Panc1 (cell line): ENCODE measurements around the gene SERGEF.

ENCODE experiments used
- POLR2AphosphoS5 ChIP-seq: IDR thresholded peaks from 2 replicates; pipeline ENCODE4 v1.6.1; 2012; ENCODE audit warnings: mild to moderate bottlenecking, low read depth, low read length, moderate library complexity
- SIN3A ChIP-seq: IDR thresholded peaks from 2 replicates; pipeline ENCODE4 v1.6.1; 2012; ENCODE audit warnings: low read depth, mild to moderate bottlenecking, low read length, moderate library complexity, borderline replicate concordance; ENCODE audit not compliant: insufficient read depth
- TF ChIP-seq, protein P1 (sequence below): fragments of 450-650 bp; IDR thresholded peaks from 2 replicates; pipeline ENCODE4 v1.5.1; 2017; ENCODE audit warnings: mild to moderate bottlenecking

DNA sequence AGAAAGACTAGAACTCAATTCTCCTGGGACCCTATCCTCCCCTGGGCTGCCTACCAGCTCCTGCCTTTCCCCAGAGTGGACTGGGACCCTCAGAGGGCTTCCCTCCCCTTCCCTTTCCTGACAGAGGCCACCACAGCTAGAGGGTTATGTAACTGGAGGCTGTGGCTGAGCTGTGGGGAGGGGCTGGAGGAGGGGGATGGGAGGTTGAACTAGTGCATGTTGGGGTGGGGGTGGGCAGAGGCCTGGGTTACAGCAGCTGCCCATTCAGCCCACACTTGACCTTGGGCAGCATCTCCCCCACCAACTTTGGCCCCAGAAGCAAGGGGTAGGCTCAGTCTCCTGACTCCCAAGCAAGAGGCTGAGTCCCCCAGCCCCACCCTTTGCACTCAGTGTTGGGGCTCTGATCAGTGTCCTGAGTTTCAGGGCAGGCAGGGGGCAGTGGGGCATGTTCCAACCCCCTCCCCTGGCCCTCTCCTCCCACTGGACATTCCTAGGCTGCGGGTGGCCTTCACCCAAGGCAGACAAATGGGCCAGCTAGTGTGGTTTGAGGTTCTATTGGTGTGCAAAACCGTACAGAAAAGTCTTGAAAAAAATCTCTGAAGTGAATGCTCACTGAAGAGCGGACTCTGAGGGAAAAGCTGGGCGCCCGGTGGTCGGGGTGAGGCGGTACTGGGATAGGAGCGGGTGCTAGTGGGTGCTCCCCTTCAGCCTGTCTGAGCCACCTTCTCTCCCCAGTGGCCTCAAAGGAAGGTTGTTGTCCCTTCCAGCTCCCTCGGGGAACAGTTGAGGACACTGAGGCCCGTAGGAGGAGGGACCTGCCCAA, 274.5 kb downstream of the SERGEF start:
- TF ChIP-seq, protein P1, sequence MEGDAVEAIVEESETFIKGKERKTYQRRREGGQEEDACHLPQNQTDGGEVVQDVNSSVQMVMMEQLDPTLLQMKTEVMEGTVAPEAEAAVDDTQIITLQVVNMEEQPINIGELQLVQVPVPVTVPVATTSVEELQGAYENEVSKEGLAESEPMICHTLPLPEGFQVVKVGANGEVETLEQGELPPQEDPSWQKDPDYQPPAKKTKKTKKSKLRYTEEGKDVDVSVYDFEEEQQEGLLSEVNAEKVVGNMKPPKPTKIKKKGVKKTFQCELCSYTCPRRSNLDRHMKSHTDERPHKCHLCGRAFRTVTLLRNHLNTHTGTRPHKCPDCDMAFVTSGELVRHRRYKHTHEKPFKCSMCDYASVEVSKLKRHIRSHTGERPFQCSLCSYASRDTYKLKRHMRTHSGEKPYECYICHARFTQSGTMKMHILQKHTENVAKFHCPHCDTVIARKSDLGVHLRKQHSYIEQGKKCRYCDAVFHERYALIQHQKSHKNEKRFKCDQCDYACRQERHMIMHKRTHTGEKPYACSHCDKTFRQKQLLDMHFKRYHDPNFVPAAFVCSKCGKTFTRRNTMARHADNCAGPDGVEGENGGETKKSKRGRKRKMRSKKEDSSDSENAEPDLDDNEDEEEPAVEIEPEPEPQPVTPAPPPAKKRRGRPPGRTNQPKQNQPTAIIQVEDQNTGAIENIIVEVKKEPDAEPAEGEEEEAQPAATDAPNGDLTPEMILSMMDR: no peak
- TF ChIP-seq SIN3A: no peak
- no peak for TF ChIP-seq POLR2AphosphoS5
